Measurements from ENCODE around the gene ENTPD6. TPM values are rescaled to one million over a fixed set of nuclear protein-coding genes. Genes with fewer than 3 reads are reported as not detected.
A peak's percentile ranks its signal among the peaks of the same experiment; 100 is the strongest.

ENTPD6 gene
- total and polyA plus RNA-seq, 12 donors: 30.9 to 260 (median 107) TPM

DNA sequence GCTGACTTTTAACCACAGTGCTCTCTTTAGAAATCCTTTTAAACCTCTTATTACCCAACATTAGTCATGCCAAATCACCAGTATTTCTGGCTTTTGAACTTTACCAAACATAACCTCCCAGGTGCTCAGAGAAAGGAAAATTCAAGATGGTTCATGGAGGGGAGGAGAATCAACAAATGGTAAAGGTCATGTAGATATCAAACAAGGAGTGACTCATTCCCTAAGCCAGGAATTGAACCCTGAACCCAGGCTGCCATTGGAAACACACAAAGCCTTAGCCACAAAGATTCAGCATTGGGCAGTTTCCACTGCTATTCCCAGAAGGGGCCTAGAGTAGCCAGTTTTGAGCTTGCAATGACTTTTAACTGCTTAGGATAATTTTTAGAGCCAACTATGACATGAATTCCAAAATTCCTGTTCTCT lies 21.6 kb upstream of the ENTPD6 start:
- H3K27ac ChIP-seq: no peak overlapping the region
- H3K9me3 ChIP-seq (replicated peaks in 1 of 3): no peaks in the 10 kb centered on the region
- no peaks in the 10 kb centered on the region for H3K27me3 ChIP-seq
- no peaks in the 10 kb centered on the region for H3K36me3 ChIP-seq (replicated peaks in 1 of 2)
- TF ChIP-seq, protein P1, sequence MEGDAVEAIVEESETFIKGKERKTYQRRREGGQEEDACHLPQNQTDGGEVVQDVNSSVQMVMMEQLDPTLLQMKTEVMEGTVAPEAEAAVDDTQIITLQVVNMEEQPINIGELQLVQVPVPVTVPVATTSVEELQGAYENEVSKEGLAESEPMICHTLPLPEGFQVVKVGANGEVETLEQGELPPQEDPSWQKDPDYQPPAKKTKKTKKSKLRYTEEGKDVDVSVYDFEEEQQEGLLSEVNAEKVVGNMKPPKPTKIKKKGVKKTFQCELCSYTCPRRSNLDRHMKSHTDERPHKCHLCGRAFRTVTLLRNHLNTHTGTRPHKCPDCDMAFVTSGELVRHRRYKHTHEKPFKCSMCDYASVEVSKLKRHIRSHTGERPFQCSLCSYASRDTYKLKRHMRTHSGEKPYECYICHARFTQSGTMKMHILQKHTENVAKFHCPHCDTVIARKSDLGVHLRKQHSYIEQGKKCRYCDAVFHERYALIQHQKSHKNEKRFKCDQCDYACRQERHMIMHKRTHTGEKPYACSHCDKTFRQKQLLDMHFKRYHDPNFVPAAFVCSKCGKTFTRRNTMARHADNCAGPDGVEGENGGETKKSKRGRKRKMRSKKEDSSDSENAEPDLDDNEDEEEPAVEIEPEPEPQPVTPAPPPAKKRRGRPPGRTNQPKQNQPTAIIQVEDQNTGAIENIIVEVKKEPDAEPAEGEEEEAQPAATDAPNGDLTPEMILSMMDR (IDR thresholded peaks at IDR 0.05): no peak
- no peak for TF ChIP-seq POLR2A (IDR thresholded peaks at IDR 0.05)
- intact Hi-C loops (cut with DNase I): no loop called here
- H3K4me1 ChIP-seq (replicated peaks in 1 of 2): no peaks in the 10 kb centered on the region
- no peak overlapping the region for H3K4me3 ChIP-seq
- DNase-seq: no peak

DNA sequence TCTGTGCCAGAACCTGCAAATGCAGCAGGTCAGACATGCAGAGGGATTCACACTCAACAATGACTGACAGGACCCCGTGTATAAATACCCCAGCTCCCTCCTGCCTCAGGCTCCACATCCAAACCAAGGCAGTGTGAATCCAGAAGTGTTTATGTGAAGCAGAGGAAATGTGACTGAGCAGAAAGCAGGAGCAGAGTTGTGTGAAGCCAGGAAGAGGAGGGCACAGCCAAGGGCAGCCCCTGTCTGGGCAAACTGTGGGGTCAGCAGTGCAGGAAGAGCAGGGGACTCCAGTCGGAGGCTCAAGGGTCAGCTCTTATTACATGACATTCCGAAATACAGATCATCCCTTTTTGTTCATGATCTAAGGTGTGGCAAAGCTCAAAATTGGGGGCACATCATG lies 19.3 kb upstream of the ENTPD6 start:
- H3K4me1 ChIP-seq (replicated peaks in 1 of 2): no peaks in the 10 kb centered on the region
- H3K27me3 ChIP-seq: no peaks in the 10 kb centered on the region
- no peak overlapping the region for H3K4me3 ChIP-seq
- no peak overlapping the region for H3K27ac ChIP-seq
- 76 to 87% (median 78%) methylated on average over 3 of the region's 3 CpGs for WGBS, 4 donors
- no peaks in the 10 kb centered on the region for H3K36me3 ChIP-seq (replicated peaks in 1 of 2)
- no peaks in the 10 kb centered on the region for H3K9me3 ChIP-seq (replicated peaks in 1 of 3)
- TF ChIP-seq, protein P1 (IDR thresholded peaks at IDR 0.05): no peak
- no peak for TF ChIP-seq POLR2A (IDR thresholded peaks at IDR 0.05)
- DNase-seq: no peak
- intact Hi-C loops (cut with DNase I): no loop called here

DNA sequence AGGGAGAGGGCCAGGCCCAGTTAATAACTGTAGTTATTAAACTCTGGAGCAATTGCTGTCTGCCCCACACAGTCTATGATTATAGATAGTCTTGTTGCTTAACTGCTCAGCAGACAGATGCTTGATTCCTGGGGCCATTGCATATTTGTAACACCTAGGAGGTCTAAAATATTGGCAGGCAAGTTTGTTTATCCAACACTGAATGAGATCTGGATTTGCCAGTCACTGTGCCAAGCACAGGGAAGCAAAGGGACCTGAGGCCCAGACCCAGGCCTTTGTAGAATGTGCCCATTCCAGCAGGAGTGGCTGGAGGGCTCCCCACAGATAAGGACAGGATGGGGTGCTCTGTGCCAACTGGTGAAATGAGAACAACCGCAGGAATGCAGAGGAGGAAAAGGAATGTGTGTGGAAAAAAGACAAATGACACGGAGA lies 17.6 kb upstream of the ENTPD6 start:
- no peak overlapping the region for H3K4me3 ChIP-seq
- WGBS, 4 donors: 78 to 93% (median 85%) methylated on average over 2 of the region's 2 CpGs
- intact Hi-C loops (cut with DNase I): no loop called here
- no peaks in the 10 kb centered on the region for H3K36me3 ChIP-seq (replicated peaks in 1 of 2)
- peaks cover 0 to 2% (median 0%) of the 10 kb centered on the region in 3 donors for H3K9me3 ChIP-seq (replicated peaks in 1 of 3)
- TF ChIP-seq, protein P1 (IDR thresholded peaks at IDR 0.05): no peak
- no peak for TF ChIP-seq POLR2A (IDR thresholded peaks at IDR 0.05)
- DNase-seq: no peak
- H3K27me3 ChIP-seq: no peaks in the 10 kb centered on the region
- no peaks in the 10 kb centered on the region for H3K4me1 ChIP-seq (replicated peaks in 1 of 2)
- no peak overlapping the region for H3K27ac ChIP-seq

DNA sequence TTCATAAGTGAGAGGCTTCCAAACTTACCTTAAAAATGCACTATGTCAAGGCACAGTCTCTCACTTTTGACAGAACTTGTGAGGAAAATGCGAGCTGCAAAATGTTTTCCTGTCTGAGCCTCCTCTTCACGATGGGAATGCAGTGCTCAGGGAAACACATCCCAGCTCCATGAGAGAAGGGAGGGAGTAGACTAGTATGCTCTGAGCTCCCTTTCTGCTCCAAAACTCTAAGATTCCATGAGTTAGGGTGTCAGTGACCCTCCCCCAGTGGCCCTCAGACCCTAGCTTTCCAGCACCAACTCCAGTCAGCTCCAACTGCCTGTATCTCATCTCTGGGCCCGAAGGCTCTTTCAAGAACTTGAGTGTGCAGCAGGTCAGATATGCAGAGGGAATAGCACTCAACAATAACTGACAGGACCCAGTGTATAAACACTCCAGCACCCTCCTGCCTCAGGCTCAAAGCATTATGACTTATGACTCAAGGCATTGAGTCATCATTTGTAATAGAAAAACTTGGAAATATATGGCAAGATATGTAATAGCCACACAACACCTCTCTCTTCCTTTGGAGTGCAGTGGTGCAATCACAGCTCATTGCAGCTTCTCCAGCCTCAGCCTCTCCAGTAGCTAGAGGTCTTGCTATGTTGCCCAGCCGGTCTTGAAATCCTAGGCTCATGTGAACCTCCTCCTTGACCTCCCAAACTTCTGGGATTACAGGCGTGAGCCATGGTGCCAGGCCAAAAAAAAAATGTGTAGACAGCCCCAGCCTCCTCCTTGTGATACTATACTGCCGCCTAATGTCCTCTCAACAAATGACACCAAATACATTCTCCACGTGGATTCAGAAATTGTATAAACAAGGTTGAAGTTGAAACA lies 16.7 kb upstream of the ENTPD6 start:
- Histone ChIP-seq H3K27me3 (no peaks in the 10 kb centered on the region), H3K36me3 (replicated peaks in 1 of 2) (no peaks in the 10 kb centered on the region), H3K9me3 (replicated peaks in 1 of 3) (peaks cover 0 to 4% (median 0%) of the 10 kb centered on the region in 3 donors), H3K4me1 (replicated peaks in 1 of 2) (no peaks in the 10 kb centered on the region), H3K27ac (peak overlapping the region in 2 of 5 donors; percentile 37 to 38), H3K4me3 (no peak overlapping the region)
- WGBS, 4 donors: 36 to 41% (median 40%) methylated on average over 7 of the region's 7 CpGs
- no peak for TF ChIP-seq POLR2A (IDR thresholded peaks at IDR 0.05)
- TF ChIP-seq, protein P1 (IDR thresholded peaks at IDR 0.05): peak; percentile 37 to 81 (median 66)
- intact Hi-C loops (cut with DNase I): no loop called here
- peak in 4 of 7 donors; percentile 35 to 47 (median 37) for DNase-seq
